Osteocyte (in vitro differentiated cells): ENCODE data around the gene XPO4. TPM values are rescaled to one million over a fixed set of nuclear protein-coding genes. Genes with fewer than 3 reads are reported as not detected.

Experiments
- DNase-seq: peaks from one replicate; pipeline ENCODE4 v3.0.0; 2021; ENCODE audit warnings: mixed read lengths; ENCODE audit not compliant: unreplicated experiment; ENCODE audit errors: extremely low spot score
- H3K27ac Mint-ChIP-seq: one replicate; pipeline ENCODE4 v1.8.0; 2021; ENCODE audit warnings: mild to moderate bottlenecking, mixed read lengths; ENCODE audit not compliant: unreplicated experiment
- H3K27me3 Mint-ChIP-seq: one replicate; pipeline ENCODE4 v1.8.0; 2021; ENCODE audit warnings: mixed read lengths; ENCODE audit not compliant: unreplicated experiment
- H3K36me3 Mint-ChIP-seq: one replicate; pipeline ENCODE4 v1.8.0; 2021; ENCODE audit warnings: mixed read lengths; ENCODE audit not compliant: unreplicated experiment
- H3K4me1 Mint-ChIP-seq: one replicate; pipeline ENCODE4 v1.8.0; 2021; ENCODE audit warnings: mixed read lengths; ENCODE audit not compliant: unreplicated experiment
- H3K4me3 Mint-ChIP-seq: one replicate; pipeline ENCODE4 v1.8.0; 2021; ENCODE audit warnings: mild to moderate bottlenecking, moderate library complexity, mixed read lengths; ENCODE audit not compliant: unreplicated experiment
- H3K9me3 Mint-ChIP-seq: one replicate; pipeline ENCODE4 v1.8.0; 2021; ENCODE audit warnings: mixed read lengths; ENCODE audit not compliant: unreplicated experiment
- CTCF ChIP-seq: fragments of 200-600 bp; sonication (generic); IDR thresholded peaks from 2 replicates; pipeline ENCODE4 v1.5.0; 2021; ENCODE audit warnings: antibody characterized with exemption, mild to moderate bottlenecking, moderate library complexity
- total RNA-seq: library from RNA; stranded (reverse); gene quantifications from 2 replicates; pipeline ENCODE4 v1.2.1, GENCODE V29; 2021

Gene XPO4
- total RNA-seq, 1 donor from 2014 or later, result 13.9 TPM

GRCh38 chr13:20772401-20773131 is 130.0 kb downstream of the XPO4 start:
- no peaks in the 10 kb centered on the region for H3K27me3 Mint-ChIP-seq
- H3K27ac Mint-ChIP-seq, result peak overlapping the region; percentile 99
- peaks cover 34% of the 10 kb centered on the region for H3K36me3 Mint-ChIP-seq
- peak overlapping the region; percentile 99 for H3K4me3 Mint-ChIP-seq
- TF ChIP-seq CTCF, result no peak
- peaks cover 31% of the 10 kb centered on the region for H3K9me3 Mint-ChIP-seq
- no peak for DNase-seq
- peaks cover 22% of the 10 kb centered on the region for H3K4me1 Mint-ChIP-seq

GRCh38 chr13:20769834-20770233 is 132.7 kb downstream of the XPO4 start:
- H3K27me3 Mint-ChIP-seq, result no peaks in the 10 kb centered on the region
- DNase-seq, result no peak
- H3K36me3 Mint-ChIP-seq, result peaks cover 35% of the 10 kb centered on the region
- peaks cover 21% of the 10 kb centered on the region for H3K4me1 Mint-ChIP-seq
- no peak overlapping the region for H3K27ac Mint-ChIP-seq
- no peak overlapping the region for H3K4me3 Mint-ChIP-seq
- H3K9me3 Mint-ChIP-seq, result peaks cover 35% of the 10 kb centered on the region
- no peak for TF ChIP-seq CTCF

GRCh38 chr13:20769091-20769490 is 133.5 kb downstream of the XPO4 start:
- Mint-ChIP-seq H3K27ac (no peak overlapping the region), H3K4me3 (no peak overlapping the region), H3K27me3 (no peaks in the 10 kb centered on the region), H3K4me1 (peaks cover 18% of the 10 kb centered on the region), H3K36me3 (peaks cover 35% of the 10 kb centered on the region), H3K9me3 (peaks cover 35% of the 10 kb centered on the region)
- TF ChIP-seq CTCF, result no peak
- DNase-seq, result no peak

- no peak for TF ChIP-seq CTCF
- H3K4me1 Mint-ChIP-seq, result peaks cover 6% of the 10 kb centered on the region
- no peaks in the 10 kb centered on the region for H3K27me3 Mint-ChIP-seq
- H3K4me3 Mint-ChIP-seq, result no peak overlapping the region
- H3K27ac Mint-ChIP-seq, result no peak overlapping the region
- DNase-seq, result no peak
- peaks cover 35% of the 10 kb centered on the region for H3K9me3 Mint-ChIP-seq
- H3K36me3 Mint-ChIP-seq, result peaks cover 35% of the 10 kb centered on the region
These were observed 135.1 kb downstream of the XPO4 start for GRCh38 chr13:20767309-20767943.

- peaks cover 7% of the 10 kb centered on the region for H3K9me3 Mint-ChIP-seq
- H3K27me3 Mint-ChIP-seq, result no peaks in the 10 kb centered on the region
- H3K27ac Mint-ChIP-seq, result no peak overlapping the region
- no peak for TF ChIP-seq CTCF
- peaks cover 17% of the 10 kb centered on the region for H3K36me3 Mint-ChIP-seq
- H3K4me3 Mint-ChIP-seq, result no peak overlapping the region
- H3K4me1 Mint-ChIP-seq, result no peaks in the 10 kb centered on the region
- DNase-seq, result no peak
These were observed 141.7 kb downstream of the XPO4 start for GRCh38 chr13:20760872-20761271.
